ENCODE data around the gene PRSS36.

GRCh38 chr16:31131416-31131815, 18.4 kb downstream of the PRSS36 start:
- no peak for TF ChIP-seq POLR2A (IDR thresholded peaks at IDR 0.05; ENCODE audit: low read depth, low read length)
- no peak for TF ChIP-seq POLR2AphosphoS5 (IDR thresholded peaks at IDR 0.05; ENCODE audit: low read depth, low read length)

All from GM12891 (cell line).